OCI-LY3 (cell line): Measurements from ENCODE around the gene PLCB4.

Experiments
- H2AFZ ChIP-seq: fragments of 200-600, 300-600 bp; shearing (Covaris generic); 2 replicates; pipeline ENCODE4 v1.6.0; 2014; ENCODE audit warnings: antibody characterized with exemption, low read depth, low read length
- H3K27ac ChIP-seq: fragments of 200-600, 300-600 bp; sonication (generic); 2 replicates; pipeline ENCODE4 v1.5.1; 2014; ENCODE audit warnings: mild to moderate bottlenecking, low read length, moderate library complexity, mixed read lengths
- H3K27me3 ChIP-seq: fragments of 200-600, 300-600 bp; sonication (generic); 2 replicates; pipeline ENCODE4 v1.6.1; 2014; ENCODE audit warnings: low read depth, low read length, mixed read lengths
- H3K36me3 ChIP-seq: fragments of 200-600, 300-600 bp; sonication (generic); replicated peaks from 2 replicates; pipeline ENCODE3; 2014; ENCODE audit warnings: low read depth, low read length, mixed read lengths
- H3K4me1 ChIP-seq: fragments of 300-600, 200-600 bp; sonication (generic); 2 replicates; pipeline ENCODE4 v1.6.1; 2014; ENCODE audit warnings: low read length, mixed read lengths
- H3K4me2 ChIP-seq: fragments of 200-600, 300-600 bp; sonication (generic); 2 replicates; pipeline ENCODE4 v1.6.1; 2014; ENCODE audit warnings: low read length, mixed read lengths
- H3K4me3 ChIP-seq: fragments of 300-600, 200-600 bp; sonication (generic); 2 replicates; pipeline ENCODE4 v1.5.1; 2014; ENCODE audit warnings: antibody characterized with exemption, mild to moderate bottlenecking, low read length, moderate library complexity
- H3K79me2 ChIP-seq: fragments of 300-600, 200-600 bp; shearing (Covaris generic); 2 replicates; pipeline ENCODE4 v1.6.1; 2014; ENCODE audit warnings: mild to moderate bottlenecking, low read length, mixed read lengths
- H3K9ac ChIP-seq: fragments of 300-600, 200-600 bp; shearing (Covaris generic); 2 replicates; pipeline ENCODE4 v1.6.0; 2014; ENCODE audit warnings: mild to moderate bottlenecking, low read length, moderate library complexity
- H3K9me3 ChIP-seq: fragments of 200-600, 300-600 bp; shearing (Covaris generic); 2 replicates; pipeline ENCODE4 v1.6.1; 2014; ENCODE audit warnings: low read length, mixed read lengths; ENCODE audit not compliant: insufficient read depth
- H4K20me1 ChIP-seq: fragments of 200-600, 300-600 bp; sonication (generic); 2 replicates; pipeline ENCODE4 v1.6.1; 2016; ENCODE audit warnings: low read length, mixed read lengths; ENCODE audit not compliant: insufficient read depth
- EZH2phosphoT487 ChIP-seq: fragments of 200-600 bp; shearing (Covaris generic); IDR thresholded peaks from 2 replicates; pipeline ENCODE4 v1.6.1; 2018; ENCODE audit warnings: antibody characterized with exemption, mixed run types, low read depth
- TF ChIP-seq, protein P1 (sequence below): fragments of 200-600, 300-600 bp; sonication (generic); IDR thresholded peaks from 2 replicates; pipeline ENCODE4 v1.5.1; 2014; ENCODE audit warnings: antibody characterized with exemption, low read length, low read depth

PLCB4 gene

DNA sequence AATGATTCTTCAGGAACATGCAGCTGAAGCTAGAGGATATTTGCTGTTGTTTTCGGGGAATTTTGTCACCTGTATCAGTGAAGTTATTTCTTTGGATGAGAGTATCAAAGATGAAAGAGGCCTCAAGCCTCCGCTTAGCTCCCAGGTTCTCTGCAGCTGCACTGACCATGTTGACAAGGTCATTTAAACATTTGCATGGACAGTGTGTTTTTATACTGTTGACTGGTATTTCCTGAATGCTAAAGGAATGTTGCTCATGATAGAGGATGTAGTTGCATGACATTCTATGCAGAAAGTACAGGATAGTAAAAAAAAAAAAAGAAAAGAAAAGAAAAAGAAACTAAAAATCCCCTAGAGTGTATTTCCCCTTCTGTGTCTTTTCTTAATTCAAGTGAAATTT is 279.9 kb downstream of the PLCB4 start:
- Histone ChIP-seq H3K4me2 (no peak overlapping the region), H3K4me1 (no peaks in the 10 kb centered on the region), H3K9me3 (no peaks in the 10 kb centered on the region), H3K27ac (no peak overlapping the region), H3K36me3 (no peaks in the 10 kb centered on the region), H3K27me3 (peaks cover 8% of the 10 kb centered on the region; the same call in 1 of the 2 replicates), H4K20me1 (no peaks in the 10 kb centered on the region), H3K79me2 (no peaks in the 10 kb centered on the region), H3K4me3 (no peak overlapping the region), H2AFZ (no peak overlapping the region), H3K9ac (no peak overlapping the region)
- TF ChIP-seq EZH2phosphoT487: no peak
- TF ChIP-seq, protein P1, sequence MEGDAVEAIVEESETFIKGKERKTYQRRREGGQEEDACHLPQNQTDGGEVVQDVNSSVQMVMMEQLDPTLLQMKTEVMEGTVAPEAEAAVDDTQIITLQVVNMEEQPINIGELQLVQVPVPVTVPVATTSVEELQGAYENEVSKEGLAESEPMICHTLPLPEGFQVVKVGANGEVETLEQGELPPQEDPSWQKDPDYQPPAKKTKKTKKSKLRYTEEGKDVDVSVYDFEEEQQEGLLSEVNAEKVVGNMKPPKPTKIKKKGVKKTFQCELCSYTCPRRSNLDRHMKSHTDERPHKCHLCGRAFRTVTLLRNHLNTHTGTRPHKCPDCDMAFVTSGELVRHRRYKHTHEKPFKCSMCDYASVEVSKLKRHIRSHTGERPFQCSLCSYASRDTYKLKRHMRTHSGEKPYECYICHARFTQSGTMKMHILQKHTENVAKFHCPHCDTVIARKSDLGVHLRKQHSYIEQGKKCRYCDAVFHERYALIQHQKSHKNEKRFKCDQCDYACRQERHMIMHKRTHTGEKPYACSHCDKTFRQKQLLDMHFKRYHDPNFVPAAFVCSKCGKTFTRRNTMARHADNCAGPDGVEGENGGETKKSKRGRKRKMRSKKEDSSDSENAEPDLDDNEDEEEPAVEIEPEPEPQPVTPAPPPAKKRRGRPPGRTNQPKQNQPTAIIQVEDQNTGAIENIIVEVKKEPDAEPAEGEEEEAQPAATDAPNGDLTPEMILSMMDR: no peak

DNA sequence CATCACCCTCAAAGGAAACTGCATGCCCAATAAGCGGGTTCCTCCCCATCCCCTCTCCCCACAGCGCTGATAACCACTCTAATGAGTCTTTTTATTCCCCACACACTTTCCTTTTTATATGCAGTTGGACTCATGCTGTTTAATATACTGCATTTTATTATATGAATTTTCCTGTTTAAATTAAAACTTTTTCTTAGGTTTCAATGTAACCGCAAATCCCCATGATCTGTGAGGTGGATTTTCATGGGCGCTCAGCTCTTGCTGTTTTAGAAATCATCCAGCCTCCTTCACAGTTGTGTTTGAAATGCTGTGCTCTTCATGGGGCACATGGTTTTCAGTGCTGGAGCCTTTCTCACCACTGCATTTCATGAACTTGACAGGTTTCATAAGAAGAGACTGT is 280.4 kb downstream of the PLCB4 start:
- no peaks in the 10 kb centered on the region for H3K9me3 ChIP-seq
- H2AFZ ChIP-seq: no peak overlapping the region
- H3K36me3 ChIP-seq: no peaks in the 10 kb centered on the region
- H3K79me2 ChIP-seq: no peaks in the 10 kb centered on the region
- no peak overlapping the region for H3K4me3 ChIP-seq
- H3K4me1 ChIP-seq: no peaks in the 10 kb centered on the region
- TF ChIP-seq, protein P1: no peak
- no peak for TF ChIP-seq EZH2phosphoT487
- no peaks in the 10 kb centered on the region for H4K20me1 ChIP-seq
- peaks cover 8% of the 10 kb centered on the region; the same call in 1 of the 2 replicates for H3K27me3 ChIP-seq
- no peak overlapping the region for H3K9ac ChIP-seq
- no peak overlapping the region for H3K27ac ChIP-seq
- H3K4me2 ChIP-seq: no peak overlapping the region

GRCh38 chr20:9352739-9353138 is 283.9 kb downstream of the PLCB4 start:
- Histone ChIP-seq H3K9ac (no peak overlapping the region), H3K4me2 (no peak overlapping the region)
- TF ChIP-seq, protein P1: no peak
- TF ChIP-seq EZH2phosphoT487: no peak

DNA sequence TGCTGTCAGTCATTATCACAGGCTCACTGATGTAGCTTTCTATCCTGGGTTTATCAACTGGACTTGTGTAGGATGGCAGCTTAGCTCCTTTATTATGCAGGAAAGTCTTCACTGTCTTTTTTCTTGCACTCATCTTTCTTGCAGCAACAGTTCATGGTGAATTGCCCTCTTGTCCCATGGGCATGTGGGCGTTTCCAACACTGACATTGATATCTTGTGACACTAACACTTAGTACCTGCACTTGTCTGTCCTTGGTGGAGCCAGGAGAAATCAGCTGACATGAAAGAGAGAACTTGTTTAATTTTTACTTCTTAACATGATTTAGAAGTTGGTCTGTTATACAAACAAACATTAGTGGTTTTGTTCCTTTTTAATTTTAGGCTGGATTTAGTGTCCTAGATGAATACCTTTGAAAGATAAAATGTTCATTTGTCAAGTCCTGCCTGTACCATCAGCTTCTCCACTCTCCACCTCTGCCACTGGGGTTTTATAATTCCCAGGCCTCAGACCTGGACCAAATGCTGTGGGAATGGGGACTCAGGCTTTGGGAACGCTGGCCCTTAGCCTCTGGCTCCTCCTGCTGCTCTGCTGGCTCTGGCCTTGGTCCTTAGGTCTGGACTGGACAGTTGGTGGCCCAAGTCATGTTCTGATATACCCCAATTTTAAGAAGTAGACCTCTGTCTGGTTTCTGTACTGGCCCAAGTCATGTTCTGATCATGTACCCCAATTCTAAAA is 284.5 kb downstream of the PLCB4 start:
- no peak overlapping the region for H3K27ac ChIP-seq
- no peaks in the 10 kb centered on the region for H3K36me3 ChIP-seq
- H3K4me1 ChIP-seq: no peaks in the 10 kb centered on the region
- no peak overlapping the region for H3K9ac ChIP-seq
- no peaks in the 10 kb centered on the region for H3K9me3 ChIP-seq
- TF ChIP-seq EZH2phosphoT487: no peak
- TF ChIP-seq, protein P1: no peak
- no peaks in the 10 kb centered on the region for H3K79me2 ChIP-seq
- H2AFZ ChIP-seq: no peak overlapping the region
- H4K20me1 ChIP-seq: no peaks in the 10 kb centered on the region
- no peak overlapping the region for H3K4me2 ChIP-seq
- no peak overlapping the region for H3K4me3 ChIP-seq
- 0 out of 2 replicates have a peak, but pooled peaks cover 3% of the 10 kb centered on the region for H3K27me3 ChIP-seq

More at GRCh38 chr20:9352739-9353138, 283.9 kb downstream of the PLCB4 start:
- Histone ChIP-seq H3K9me3 (no peaks in the 10 kb centered on the region), H2AFZ (no peak overlapping the region), H3K4me3 (no peak overlapping the region), H3K36me3 (no peaks in the 10 kb centered on the region), H4K20me1 (no peaks in the 10 kb centered on the region), H3K27ac (no peak overlapping the region), H3K27me3 (0 out of 2 replicates have a peak, but pooled peaks cover 3% of the 10 kb centered on the region), H3K4me1 (no peaks in the 10 kb centered on the region), H3K79me2 (no peaks in the 10 kb centered on the region)
